Effector memory CD4-positive, alpha-beta T cell (primary cell): Measurements from ENCODE around the gene KRTAP3-2.

Experiments used
- DNase-seq, 3 donors: peaks; one replicate each; pipeline ENCODE4 v3.0.0-alpha.2; 2020
- H3K27ac ChIP-seq: 2 replicates; pipeline ENCODE4 v1.7.0; 2013; ENCODE audit warnings: mild to moderate bottlenecking, low read length, moderate library complexity; ENCODE audit not compliant: insufficient read depth, poor library complexity, severe bottlenecking
- H3K27me3 ChIP-seq: replicated peaks from 2 replicates; pipeline ENCODE4 v1.7.0; 2013; ENCODE audit warnings: mild to moderate bottlenecking, low read length; ENCODE audit not compliant: insufficient read depth, control insufficient read depth, poor library complexity, severe bottlenecking
- H3K36me3 ChIP-seq: 2 replicates; pipeline ENCODE4 v1.7.0; 2013; ENCODE audit warnings: mild to moderate bottlenecking, low read length, moderate library complexity; ENCODE audit not compliant: control insufficient read depth, insufficient read depth
- H3K4me1 ChIP-seq: 2 replicates; pipeline ENCODE4 v1.7.0; 2013; ENCODE audit warnings: low read length, mild to moderate bottlenecking; ENCODE audit not compliant: control insufficient read depth, insufficient read depth, poor library complexity, severe bottlenecking
- H3K4me3 ChIP-seq: 2 replicates; pipeline ENCODE4 v1.7.0; 2013; ENCODE audit warnings: low read length, low read depth, mild to moderate bottlenecking; ENCODE audit not compliant: insufficient read depth, poor library complexity, severe bottlenecking
- H3K9me3 ChIP-seq: 2 replicates; pipeline ENCODE4 v1.7.0; 2013; ENCODE audit warnings: mild to moderate bottlenecking, low read length, moderate library complexity; ENCODE audit not compliant: control insufficient read depth

The KRTAP3-2 gene

DNA sequence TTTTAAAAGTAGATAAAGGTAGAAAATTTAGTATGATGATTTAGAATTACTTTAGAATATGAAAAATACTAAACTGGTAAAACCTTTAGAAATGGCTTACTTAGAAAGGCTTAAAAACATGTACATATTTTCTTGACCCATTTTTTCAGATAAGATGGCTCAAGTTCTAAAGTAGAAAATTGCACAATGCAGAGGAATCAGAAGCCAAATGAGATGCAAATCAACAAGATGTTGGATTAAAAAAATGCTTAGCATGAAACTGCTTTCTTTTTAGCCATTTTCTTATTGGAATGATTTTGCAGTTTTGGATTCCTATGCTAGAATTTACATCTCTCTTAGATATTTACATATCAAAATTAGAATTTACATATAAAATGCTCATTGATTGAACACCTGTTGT is 10.7 kb upstream of the KRTAP3-2 start:
- Histone ChIP-seq H3K4me3 (no peak overlapping the region), H3K27me3 (no peaks in the 10 kb centered on the region), H3K27ac (no peak overlapping the region), H3K36me3 (no peaks in the 10 kb centered on the region), H3K4me1 (no peaks in the 10 kb centered on the region), H3K9me3 (no peaks in the 10 kb centered on the region)
- DNase-seq: no peak

DNA sequence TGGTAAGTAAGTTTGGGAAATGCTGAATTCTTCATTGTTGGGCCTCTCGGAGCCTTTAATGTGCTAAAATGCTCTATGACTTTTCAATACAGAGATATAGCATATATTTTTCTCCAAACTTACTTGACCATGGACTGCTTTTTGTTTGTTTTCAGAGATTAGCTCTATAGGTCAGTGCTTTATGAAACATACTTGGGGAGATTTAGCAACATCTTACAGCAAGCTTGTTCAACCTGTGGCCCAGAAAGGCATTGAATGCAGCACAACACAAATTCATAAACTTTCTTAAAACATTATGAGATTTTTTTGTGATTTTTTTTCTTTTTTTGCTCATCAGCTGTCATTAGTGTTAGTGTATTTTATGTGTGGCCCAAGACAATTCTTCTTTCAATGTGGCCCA is 10.2 kb upstream of the KRTAP3-2 start:
- no peaks in the 10 kb centered on the region for H3K36me3 ChIP-seq
- H3K27ac ChIP-seq: no peak overlapping the region
- H3K4me3 ChIP-seq: no peak overlapping the region
- H3K9me3 ChIP-seq: no peaks in the 10 kb centered on the region
- DNase-seq: no peak
- no peaks in the 10 kb centered on the region for H3K4me1 ChIP-seq
- no peaks in the 10 kb centered on the region for H3K27me3 ChIP-seq

DNA sequence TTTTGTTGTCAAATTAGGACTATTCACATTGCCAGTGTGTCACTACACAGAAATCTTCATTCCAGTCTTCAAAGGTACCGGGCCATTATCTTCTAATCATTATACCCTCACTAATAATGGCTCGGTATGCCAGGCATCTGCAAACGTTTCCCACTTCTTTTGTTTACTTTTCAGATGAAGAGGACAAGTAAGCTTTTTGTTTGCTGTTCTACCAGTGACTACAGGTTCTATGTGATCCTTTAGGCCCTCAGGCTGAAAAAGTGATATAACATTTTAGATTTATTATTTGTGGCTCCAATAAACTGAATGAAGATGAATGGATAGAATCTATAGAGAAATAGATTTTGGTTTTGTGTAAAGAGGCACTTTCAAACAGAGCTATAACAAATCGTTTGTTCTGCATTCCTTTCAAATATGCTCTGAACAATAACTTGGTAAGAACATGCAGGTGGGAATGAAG is 9.6 kb upstream of the KRTAP3-2 start:
- DNase-seq: no peak
- H3K36me3 ChIP-seq: no peaks in the 10 kb centered on the region
- no peaks in the 10 kb centered on the region for H3K27me3 ChIP-seq
- no peaks in the 10 kb centered on the region for H3K4me1 ChIP-seq
- H3K4me3 ChIP-seq: no peak overlapping the region
- no peak overlapping the region for H3K27ac ChIP-seq
- H3K9me3 ChIP-seq: no peaks in the 10 kb centered on the region

DNA sequence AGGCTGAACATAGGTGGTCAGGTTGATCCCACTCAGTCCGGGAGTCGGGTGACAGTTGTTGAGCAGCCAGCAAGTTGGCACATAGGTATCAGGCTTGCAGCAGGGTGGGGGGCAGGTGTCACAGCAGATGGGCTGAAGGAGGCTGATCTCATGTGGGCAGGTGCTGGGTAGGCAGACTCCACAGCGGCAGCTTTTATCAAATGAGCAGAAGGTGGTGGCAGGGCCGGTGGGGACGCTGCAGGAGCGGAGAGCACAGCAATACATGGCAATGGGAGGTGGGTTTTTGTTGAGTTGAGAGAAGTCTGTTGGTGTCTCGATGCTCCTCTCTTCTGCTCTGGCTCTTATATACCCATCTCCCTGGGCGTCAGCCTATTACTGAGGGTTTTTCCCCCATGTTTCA is 9.1 kb upstream of the KRTAP3-2 start, which contains the start of gene KRTAP3-1:
TSS of gene KRTAP3-1 (minus strand) at position 318 of the 400 bp plus-strand sequence. CDS start at position 264, 54 bp downstream.
- Histone ChIP-seq H3K27me3 (no peaks in the 10 kb centered on the region), H3K9me3 (no peaks in the 10 kb centered on the region), H3K27ac (no peak within 1 kb of the TSS), H3K36me3 (no peaks in the 10 kb centered on the region), H3K4me1 (no peaks in the 10 kb centered on the region), H3K4me3 (no peak within 1 kb of the TSS)
- DNase-seq: no peak

DNA sequence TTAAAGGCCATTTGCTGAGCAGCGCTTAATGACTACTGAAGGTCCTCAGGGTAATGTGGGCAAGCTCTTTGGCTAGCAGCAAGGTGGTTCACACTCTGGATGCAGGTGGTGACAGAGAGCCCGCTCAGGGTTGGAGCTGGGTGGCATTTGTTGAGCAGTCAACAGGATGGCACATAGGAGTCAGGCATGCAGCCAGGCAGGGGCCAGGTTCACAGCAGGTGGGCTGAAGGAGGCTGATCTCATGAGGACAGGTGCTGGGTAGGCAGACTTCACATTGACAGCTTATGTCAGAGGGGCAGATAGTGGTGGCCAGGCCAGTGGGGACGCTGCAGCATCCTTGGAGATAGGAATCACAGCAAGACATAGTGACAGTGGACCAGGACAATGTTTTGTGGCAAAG is 4.7 kb upstream of the KRTAP3-2 start:
- Histone ChIP-seq H3K4me1 (no peaks in the 10 kb centered on the region), H3K27me3 (no peaks in the 10 kb centered on the region), H3K36me3 (no peaks in the 10 kb centered on the region), H3K4me3 (no peak overlapping the region), H3K27ac (no peak overlapping the region), H3K9me3 (no peaks in the 10 kb centered on the region)
- DNase-seq: no peak

DNA sequence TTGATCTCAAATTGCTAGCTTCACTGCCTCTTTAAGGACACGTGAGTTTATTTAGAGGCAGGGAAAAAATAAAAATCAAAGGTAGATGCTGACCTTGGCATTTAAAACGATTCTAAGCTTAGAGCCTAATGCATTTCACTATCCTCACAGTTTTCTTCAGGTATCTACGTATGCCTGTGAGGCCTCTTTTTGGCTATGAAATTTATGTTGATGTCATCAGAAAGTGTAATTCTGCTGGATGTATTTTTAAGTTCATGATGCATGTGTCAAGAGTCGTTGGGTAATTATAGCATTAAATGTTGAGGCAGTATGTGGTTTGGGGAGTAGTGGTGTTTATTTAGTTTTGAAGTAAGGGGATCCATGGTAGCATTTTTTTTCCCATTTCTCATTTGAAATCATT is 4.2 kb upstream of the KRTAP3-2 start:
- Histone ChIP-seq H3K9me3 (no peaks in the 10 kb centered on the region), H3K36me3 (no peaks in the 10 kb centered on the region), H3K4me1 (no peaks in the 10 kb centered on the region), H3K27me3 (no peaks in the 10 kb centered on the region), H3K27ac (no peak overlapping the region), H3K4me3 (no peak overlapping the region)
- no peak for DNase-seq

DNA sequence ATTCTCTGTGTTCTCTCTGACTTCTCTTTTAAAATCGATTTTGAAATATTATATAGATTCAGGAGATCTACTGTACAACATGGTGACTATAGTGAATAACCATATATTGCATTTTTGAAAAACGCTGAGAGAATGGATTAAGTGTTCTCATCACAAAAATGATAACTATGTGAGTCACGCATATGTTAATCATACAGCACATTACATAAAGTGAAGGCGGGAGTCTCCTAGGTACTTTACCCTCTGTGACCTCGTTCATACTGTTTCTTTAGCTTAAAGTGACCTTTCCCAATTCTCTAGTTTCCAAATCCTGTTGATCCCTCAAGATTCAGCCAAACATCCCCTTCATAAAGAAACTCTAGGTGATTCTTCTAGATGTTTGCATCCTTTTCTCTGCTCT is 3.1 kb upstream of the KRTAP3-2 start:
- Histone ChIP-seq H3K27ac (no peak overlapping the region), H3K36me3 (no peaks in the 10 kb centered on the region), H3K9me3 (no peaks in the 10 kb centered on the region), H3K4me3 (no peak overlapping the region), H3K4me1 (no peaks in the 10 kb centered on the region), H3K27me3 (peaks cover 3% of the 10 kb centered on the region)
- no peak for DNase-seq

DNA sequence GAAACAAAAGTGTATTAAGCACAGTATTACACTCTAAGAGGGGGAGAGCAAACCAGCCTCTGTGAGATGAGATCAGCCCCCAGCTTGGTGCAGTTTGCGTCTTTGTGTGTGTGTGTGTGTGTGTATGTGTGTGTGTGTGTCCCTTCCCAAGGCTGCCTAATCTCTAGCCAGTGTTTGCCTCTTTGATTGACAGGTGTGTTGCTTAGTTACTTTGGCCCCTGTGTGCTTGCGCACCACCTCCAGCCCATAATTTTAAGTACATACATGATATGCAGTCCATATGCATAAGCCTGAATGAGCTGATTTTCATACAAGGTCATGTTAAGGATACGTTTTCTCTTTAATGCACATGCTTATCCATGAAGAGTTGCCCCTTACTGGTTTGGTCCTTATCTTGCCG is 2.1 kb upstream of the KRTAP3-2 start:
- Histone ChIP-seq H3K4me3 (no peak overlapping the region), H3K9me3 (no peaks in the 10 kb centered on the region), H3K4me1 (no peaks in the 10 kb centered on the region), H3K27ac (no peak overlapping the region), H3K27me3 (peaks cover 3% of the 10 kb centered on the region), H3K36me3 (no peaks in the 10 kb centered on the region)
- DNase-seq: no peak

DNA sequence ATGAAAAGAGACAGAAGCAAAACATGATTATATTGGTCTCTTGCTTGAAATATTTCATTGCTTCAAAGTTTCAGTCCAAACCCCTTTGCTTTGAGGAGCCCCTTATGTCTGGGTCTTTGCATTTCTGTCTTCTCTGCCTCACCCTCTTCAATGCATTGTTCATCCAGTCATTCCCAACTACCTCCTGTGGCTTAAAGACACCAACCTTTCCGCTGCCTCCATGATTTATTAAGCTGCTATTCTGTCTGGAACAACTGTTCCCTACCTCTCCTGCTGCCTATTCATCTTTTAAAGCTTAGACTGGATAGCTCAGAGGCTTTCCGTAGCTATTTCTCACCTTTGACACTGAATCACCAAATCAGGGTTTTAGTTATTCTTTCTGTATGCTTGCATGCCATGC is 2.3 kb downstream of the KRTAP3-2 start:
- Histone ChIP-seq H3K36me3 (no peaks in the 10 kb centered on the region), H3K4me3 (no peak overlapping the region), H3K9me3 (no peaks in the 10 kb centered on the region), H3K4me1 (no peaks in the 10 kb centered on the region), H3K27ac (no peak overlapping the region), H3K27me3 (peaks cover 3% of the 10 kb centered on the region)
- DNase-seq: no peak

DNA sequence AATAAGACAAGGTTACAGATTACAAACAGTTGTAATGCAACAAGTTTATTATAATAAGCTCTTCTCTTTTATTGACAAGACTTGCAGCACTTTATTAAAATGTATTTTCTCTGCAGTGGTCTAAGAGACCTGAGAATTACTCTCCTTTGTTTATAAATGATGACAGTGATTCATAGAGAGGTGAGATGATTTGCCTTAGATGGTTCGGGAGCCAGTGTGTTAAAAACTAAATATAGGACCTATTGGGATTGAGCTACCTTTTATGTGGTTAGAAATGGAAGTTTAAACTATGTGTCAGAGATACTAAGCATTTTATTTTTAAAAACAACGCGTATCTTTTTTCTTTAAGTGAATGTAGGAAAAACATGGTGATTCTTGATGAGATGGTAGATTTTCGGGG is 2.9 kb downstream of the KRTAP3-2 start:
- Histone ChIP-seq H3K36me3 (no peaks in the 10 kb centered on the region), H3K27ac (no peak overlapping the region), H3K27me3 (peaks cover 3% of the 10 kb centered on the region), H3K9me3 (no peaks in the 10 kb centered on the region), H3K4me3 (no peak overlapping the region), H3K4me1 (no peaks in the 10 kb centered on the region)
- DNase-seq: no peak

DNA sequence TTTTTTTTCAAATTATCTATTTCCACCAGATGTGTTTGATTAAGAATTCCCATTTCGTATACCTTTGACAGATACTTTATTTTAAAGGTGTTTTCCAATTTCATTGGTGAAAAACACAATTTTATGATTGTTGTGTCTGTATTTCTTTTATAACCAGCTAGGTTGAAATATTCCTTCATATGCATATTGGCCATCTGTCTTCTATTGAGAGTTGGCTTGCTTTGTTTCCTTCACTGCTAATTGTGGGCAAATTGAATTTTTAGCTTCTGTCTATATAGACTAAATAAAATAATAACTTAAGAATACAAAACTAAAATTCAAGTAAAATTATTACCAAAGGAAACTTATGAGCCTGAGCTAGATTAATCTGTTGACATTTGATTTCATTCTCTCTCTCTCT is 4.6 kb downstream of the KRTAP3-2 start:
- H3K27ac ChIP-seq: no peak overlapping the region
- H3K36me3 ChIP-seq: no peaks in the 10 kb centered on the region
- DNase-seq: no peak
- H3K27me3 ChIP-seq: peaks cover 3% of the 10 kb centered on the region
- H3K4me1 ChIP-seq: no peaks in the 10 kb centered on the region
- no peak overlapping the region for H3K4me3 ChIP-seq
- H3K9me3 ChIP-seq: no peaks in the 10 kb centered on the region
